Hematopoietic multipotent progenitor cell treated with erythropoietin and hydrocortisone succinate and interleukin-3 and kit ligand, for 8 days (in vitro differentiated cells): Measurements from ENCODE around the gene GPR15LG.
A peak's percentile ranks its signal among the peaks of the same experiment; 100 is the strongest.

Experiments used
- DNase-seq: peaks from one replicate; pipeline ENCODE4 v3.0.0-alpha.2; 2015

The GPR15LG gene

DNA sequence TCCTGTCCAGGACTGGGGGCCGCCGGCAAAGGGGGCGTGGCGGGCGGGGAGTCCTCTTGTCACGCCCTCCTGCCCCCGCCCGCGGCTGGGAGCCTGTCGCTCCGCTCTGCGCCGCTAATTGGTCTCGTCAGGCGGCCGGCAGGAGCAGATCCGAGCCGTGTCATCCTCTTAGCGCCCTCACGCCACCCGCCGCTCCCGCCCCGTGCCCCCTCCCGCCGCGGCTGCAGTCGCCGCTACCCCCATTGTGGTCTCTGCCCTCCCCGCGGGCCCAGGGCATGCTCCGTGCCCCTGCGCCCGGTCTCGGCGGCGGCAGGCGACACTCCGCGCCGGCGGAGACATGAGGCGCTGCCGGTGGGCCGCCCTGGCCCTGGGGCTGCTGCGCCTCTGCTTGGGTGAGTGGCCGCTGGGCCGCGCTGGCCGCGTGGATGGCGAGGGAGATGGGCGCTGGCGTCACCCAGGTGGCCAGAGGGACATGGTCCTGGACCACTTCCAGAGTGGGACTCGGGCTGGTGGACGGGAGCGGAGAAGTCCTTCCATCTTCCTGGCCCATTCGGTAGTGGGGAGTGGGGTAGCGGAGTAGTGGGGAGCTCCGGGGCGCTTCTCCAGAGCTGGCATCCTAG, 20.9 kb downstream of the GPR15LG start, which contains the start of gene CDHR1:
TSS of gene CDHR1 (plus strand) at position 114 of the 620 bp plus-strand sequence. CDS start at position 338, 224 bp downstream.
- DNase-seq = peak; percentile 38

DNA sequence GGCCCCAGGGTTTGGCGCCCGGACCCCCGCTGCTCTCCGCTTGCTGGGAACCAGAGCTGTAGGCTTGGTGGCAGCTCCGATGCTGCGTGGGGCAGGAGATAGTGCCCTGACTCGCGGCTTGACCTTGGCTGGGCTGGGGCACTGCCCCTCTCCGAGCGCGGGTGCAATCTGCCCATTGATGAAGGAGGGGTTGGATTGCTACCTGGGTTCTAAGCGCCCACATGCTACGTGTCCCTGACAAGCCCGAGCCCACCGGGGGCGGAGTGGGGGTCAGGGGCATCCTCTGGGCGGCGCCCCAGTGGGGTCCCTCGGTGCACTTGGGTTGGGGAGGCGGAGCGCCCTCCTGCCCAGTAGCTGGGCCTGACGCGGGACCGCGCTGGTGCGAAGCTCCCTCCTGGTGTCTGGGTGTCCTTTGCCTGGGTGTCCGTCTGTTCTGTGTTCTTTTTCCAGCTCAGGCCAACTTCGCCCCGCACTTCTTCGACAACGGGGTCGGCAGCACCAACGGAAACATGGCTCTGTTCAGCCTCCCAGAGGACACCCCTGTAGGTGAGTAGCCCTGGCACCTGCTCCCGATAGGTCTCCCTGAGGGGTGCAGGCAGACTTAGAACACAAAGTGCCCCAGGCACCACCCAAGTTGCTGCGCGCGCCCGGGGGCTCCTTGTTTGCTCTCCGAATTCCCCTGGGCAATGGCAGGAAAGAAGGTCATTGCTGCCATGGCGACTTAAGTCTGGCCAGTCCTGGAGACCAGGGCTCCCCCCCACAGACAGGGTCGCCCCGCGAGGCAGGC, 21.6 kb downstream of the GPR15LG start:
- DNase-seq = no peak

- DNase-seq = no peak
Observed at GRCh38 chr10:84196083-84196482, 22.5 kb downstream of the GPR15LG start.

GRCh38 chr10:84196941-84197340, 23.3 kb downstream of the GPR15LG start:
- no peak for DNase-seq

DNA sequence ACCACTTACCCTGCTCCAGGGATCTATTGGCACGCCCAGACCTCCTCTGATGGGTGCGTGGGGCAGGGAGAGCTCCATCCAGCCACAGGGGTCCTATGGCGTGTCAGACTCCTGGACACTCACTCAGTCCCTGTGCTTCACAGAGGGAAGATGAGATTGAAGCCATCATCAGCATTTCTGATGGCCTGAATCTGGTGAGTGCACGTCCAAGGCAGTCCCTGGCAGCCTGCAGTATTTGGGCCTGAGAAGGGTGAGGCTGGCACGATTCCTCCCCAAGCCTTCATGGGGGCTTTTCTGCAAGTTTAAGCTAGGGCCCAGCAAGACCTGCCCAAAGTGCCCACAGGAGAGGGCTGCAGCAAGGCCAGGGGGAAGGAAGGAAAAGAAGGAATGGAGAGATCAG, 24.0 kb downstream of the GPR15LG start:
- no peak for DNase-seq

DNA sequence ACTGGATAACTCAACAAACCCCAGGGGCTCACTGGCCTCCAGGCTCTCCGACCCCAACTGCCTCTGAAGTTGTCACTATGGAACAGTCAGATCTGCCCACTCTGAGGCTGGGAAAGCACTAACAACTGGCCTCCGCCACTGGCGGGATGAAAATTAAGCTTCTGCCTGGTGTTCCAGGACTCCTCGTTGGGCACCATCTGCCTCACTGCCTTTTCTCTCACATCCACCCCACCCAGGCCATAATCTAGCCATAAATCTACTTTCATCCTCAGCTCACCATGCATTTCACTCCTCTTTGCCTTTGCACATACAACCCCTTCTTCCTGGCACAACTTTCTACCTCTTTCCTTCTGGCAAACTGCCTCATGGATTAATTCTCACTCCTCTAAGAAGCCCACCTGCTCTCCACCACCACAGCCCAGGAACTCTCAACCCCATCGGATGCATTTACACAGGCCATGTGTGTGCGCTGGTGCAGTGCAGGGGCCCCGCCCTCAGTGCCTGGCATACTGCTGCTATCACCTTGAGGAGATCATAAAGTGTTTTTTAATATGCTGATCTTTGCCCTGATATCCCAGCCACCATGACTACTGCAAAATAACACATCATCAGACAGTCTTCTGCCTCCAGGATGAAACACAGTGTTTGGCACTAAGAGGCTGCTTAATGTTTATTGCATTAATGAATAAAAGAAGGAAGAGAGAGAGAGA, 24.8 kb downstream of the GPR15LG start:
- no peak for DNase-seq

GRCh38 chr10:84200537-84201243, 27.1 kb downstream of the GPR15LG start:
- peak; percentile 79 for DNase-seq

GRCh38 chr10:84201244-84201606, 27.6 kb downstream of the GPR15LG start:
- no peak for DNase-seq

DNA sequence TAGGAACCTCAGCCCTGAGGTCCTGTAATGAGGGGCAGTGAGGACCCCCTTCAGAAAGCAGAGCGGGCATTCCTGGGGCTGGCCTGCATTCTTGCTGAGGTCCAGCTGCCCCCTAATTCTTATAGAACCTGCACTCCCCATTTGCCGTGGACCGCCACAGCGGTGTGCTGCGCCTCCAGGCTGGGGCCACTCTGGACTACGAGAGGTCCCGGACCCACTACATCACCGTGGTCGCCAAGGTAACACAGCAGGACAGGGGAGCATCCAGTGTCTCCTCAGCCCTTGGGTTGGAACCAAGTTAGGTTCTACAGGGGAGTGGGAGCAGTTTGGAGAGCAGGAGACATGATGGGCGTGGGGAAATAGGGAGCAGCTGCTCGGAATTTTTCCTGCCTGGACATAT, 28.1 kb downstream of the GPR15LG start:
- DNase-seq = no peak

GRCh38 chr10:84202349-84202748, 28.7 kb downstream of the GPR15LG start:
- no peak for DNase-seq

DNA sequence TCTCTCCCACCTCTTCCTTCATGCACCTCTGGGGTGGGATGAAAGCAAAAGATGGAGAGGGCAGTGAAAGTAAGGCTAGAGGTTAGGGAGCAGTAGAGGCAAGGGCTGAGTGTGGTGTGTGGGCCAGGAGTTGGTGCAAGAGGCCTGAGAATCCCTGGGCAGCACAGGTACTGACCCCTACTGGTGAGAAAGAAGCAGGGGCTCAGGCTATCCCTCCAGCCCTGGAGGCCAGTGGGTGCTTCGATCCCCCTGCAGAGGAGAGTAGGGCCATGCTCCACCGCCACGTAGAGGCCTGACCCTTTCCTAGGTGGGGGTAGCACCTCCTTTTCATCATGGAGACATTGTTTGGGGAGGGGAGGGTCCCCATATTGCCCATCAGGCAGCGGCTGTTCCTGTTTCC, 30.5 kb downstream of the GPR15LG start:
- DNase-seq = peak; percentile 19

DNA sequence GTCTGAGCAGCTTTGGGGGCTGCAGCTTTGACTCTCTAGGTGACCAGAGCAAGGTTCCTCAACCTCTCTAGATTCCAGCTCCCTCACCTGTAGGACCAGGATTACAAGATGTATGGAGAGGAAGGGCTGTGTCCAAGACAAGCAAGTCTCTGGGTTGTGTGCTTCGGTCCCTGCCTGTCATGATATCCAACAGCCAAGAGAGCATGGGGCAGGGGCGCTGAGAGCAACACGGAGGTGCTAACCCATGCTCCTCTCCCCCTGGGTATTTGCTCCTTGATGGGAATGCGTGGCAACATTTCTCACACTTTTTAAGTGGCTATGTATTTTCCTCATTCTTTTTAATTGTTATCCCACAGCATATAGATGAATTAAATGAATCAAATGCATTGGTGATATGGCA, 31.0 kb downstream of the GPR15LG start:
- no peak for DNase-seq

GRCh38 chr10:84205049-84205852, 31.6 kb downstream of the GPR15LG start:
- DNase-seq = peak; percentile 61

- DNase-seq = no peak
Observed at GRCh38 chr10:84205853-84206525, 32.4 kb downstream of the GPR15LG start.

GRCh38 chr10:84208023-84208422, 34.4 kb downstream of the GPR15LG start:
- DNase-seq = no peak

DNA sequence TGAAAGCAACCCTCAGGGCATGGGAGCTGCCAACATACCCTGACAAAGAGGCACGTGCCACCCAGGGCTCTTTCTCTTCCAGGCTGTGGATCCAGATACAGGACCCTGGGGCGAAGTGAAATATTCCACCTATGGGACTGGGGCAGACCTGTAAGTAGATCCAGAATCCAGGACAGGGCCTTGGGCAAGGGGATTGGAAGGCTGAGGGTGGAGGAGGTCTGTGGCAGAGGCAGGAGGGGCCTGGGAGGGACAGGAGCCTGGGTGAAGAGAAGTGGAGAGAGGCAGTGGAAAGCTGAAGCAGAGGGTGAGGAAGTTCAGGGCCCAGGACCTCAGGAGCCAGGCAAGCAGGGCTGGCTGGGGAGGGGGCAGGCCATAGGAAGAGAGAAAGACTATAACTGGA, 38.0 kb downstream of the GPR15LG start:
- DNase-seq = no peak

GRCh38 chr10:84212014-84212413, 38.4 kb downstream of the GPR15LG start:
- no peak for DNase-seq

GRCh38 chr10:84213076-84213475, 39.5 kb downstream of the GPR15LG start:
- no peak for DNase-seq

GRCh38 chr10:84214046-84214572, 40.5 kb downstream of the GPR15LG start:
- DNase-seq = no peak

DNA sequence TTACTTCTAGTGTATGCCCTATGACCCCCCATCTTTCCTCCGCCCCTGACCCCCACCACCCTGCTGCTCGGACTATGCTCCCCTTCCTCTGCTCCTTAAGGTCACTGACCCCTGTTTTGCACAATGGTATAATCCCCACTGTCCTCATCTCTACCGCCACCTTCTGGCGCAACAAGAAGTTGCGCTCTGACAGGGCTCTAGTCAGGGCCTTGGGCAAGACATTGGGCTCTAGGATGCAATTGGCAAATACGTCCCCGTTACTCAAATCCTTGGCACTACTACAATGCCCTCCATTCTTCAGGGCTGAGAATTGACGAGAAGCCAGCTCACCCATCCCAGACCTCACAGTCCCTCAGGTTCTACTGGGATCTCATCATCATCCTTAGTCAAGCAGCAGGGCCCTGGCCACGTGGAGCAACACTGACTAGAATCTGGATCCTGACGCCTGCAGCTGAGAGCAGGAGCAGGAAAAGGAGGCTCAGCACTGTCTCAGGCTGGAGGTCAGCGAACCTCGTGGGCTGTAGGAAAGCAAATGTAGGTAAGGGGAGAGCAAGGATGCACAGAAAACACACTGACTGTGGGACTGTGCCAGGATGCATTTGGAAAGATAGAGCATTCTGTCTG, 41.1 kb downstream of the GPR15LG start:
- peak; percentile 57 for DNase-seq

DNA sequence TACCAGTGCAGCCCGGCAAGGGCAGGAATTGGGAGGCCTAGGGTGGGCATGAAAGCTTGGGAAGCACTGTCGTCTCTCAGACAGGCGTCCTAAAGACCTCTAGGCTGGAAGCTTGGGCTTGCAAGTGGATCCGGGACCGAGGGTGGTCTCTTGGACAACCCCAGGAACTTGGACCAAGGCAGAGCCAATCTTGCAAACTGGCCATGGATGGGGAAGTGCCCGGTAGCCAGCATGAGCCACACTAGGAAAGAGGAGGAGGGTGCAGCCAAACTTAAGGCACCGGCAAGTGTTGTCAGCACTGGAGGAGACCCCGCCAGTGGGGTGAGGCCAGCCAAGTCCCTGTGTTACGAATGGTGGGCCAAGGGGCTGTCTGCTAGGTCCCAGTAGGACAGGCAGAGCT, 43.2 kb downstream of the GPR15LG start:
- no peak for DNase-seq
